HG03139 (cell line): ENCODE measurements around the gene TAAR9.

Source experiments
- ATAC-seq: cut with Tn5 transposase; IDR thresholded peaks from one replicate; pipeline ENCODE4 v1.9.1; 2021; ENCODE audit not compliant: unreplicated experiment

The TAAR9 gene, protein sequence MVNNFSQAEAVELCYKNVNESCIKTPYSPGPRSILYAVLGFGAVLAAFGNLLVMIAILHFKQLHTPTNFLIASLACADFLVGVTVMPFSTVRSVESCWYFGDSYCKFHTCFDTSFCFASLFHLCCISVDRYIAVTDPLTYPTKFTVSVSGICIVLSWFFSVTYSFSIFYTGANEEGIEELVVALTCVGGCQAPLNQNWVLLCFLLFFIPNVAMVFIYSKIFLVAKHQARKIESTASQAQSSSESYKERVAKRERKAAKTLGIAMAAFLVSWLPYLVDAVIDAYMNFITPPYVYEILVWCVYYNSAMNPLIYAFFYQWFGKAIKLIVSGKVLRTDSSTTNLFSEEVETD

GRCh38 chr6:132537977-132538376, at the start of gene TAAR9:
TAAR9 (plus strand) TSS chr6:132538277; CDS start chr6:132538290, 13 bp downstream.
- ATAC-seq = no peak

DNA sequence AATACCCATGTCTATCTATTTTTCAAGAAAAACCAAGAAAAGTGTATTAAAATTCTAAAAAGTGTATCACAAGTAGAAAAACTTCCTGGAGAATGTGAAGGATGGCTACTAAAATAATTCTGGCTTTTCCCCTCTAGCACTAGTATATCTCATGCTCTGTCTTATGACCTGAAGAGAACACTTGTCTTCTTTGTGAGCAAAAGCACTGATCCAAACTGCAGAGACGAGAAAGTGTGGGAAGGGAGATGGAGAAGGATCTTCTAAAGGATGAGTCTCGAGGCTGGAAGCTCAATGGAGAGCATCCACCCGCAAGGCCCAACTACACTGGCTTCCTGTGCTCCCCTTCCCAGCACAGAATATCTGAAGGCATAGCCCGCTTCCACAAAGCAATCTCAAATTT, 48.7 kb upstream of the TAAR9 start:
- ATAC-seq = no peak

GRCh38 chr6:132490024-132490423, 48.1 kb upstream of the TAAR9 start:
- no peak for ATAC-seq

DNA sequence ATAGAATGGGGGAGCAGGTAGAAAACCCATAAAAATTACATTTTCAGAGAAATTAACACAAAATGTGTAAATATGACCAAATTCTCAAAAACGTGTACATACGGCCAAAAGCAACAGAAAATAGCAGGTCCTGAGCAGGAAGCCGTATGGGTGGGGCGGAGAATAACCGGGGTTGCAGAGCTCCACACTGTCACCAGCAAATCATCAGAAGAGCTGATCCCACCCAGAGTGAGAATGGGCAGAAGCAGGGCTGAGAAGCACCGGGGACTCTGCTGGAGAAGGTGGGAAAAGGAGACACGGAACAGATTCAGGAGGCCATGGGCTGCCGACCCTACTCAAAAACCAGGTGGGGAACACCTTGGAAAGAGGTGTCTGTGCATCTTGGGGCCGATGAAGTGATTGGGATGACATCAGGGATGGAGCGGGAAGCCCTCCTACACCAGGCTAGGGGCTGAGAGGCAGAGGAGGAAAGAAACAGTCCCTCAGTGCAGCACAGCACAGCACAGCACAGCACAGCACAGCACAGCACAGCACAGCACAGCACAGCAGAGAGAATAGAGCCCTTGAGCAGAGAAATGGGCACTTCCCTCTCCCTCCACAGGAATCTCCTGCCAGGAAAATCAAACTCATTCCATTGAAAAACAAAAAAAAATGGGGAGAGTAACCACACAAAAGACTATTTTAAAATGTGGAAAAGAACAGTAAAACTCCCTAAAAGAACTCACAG, 47.4 kb upstream of the TAAR9 start:
- peak; percentile 63 for ATAC-seq

GRCh38 chr6:132491303-132491702, 46.8 kb upstream of the TAAR9 start:
- ATAC-seq = no peak

GRCh38 chr6:132491881-132492280, 46.2 kb upstream of the TAAR9 start:
- ATAC-seq = no peak

GRCh38 chr6:132494954-132495353, 43.1 kb upstream of the TAAR9 start:
- no peak for ATAC-seq

DNA sequence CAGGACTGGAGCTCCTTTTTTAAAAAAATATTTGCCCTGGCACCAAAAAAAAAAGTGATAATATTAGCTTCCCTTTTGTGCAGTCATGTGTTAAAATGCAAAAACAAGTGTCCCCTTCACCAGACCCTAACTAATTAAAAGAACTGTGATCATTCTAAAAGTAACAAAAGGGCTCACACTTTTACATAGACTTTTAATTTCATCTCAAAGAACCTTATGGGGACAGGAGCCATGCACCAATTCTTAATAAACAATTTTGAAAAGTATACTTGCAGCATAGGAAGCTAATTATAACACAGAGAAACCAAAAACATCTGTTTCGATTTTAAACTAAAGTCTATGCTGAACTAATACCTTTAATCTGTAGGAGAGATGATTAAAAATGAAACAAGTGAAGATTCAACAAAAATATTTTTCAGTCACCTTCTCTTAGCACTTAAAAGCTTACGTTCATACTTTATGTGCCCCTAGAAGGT, 42.4 kb upstream of the TAAR9 start:
- ATAC-seq = peak; percentile 37

DNA sequence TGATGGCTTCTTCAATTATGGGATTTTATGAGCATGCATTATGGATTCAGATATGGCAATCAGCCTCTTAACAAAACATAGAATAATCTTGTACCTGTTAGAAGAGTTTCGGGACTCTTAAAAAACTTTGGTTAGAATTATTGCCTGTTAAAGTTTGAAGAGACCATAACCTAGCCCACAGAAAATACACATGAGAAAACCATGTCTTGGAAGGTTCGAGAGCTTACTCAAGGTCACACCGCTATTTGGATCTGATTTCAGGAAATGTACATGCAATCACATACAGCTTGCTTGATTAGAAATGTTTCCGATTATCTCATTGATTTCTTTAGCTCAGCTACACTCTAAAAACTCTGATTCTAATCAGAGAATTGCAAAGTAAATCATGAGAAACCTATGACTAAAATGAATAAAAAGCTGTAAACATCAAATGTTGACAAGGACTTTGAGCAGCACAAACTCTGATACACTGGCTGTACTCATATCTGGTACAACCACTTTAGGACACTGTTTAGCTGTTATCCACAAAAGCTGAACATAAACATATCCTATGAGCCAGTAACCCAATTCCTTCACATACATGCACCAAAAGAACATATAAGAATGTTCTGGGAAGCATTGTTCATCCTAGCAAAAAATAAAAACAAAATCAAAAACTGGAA, 41.4 kb upstream of the TAAR9 start:
- ATAC-seq = no peak

DNA sequence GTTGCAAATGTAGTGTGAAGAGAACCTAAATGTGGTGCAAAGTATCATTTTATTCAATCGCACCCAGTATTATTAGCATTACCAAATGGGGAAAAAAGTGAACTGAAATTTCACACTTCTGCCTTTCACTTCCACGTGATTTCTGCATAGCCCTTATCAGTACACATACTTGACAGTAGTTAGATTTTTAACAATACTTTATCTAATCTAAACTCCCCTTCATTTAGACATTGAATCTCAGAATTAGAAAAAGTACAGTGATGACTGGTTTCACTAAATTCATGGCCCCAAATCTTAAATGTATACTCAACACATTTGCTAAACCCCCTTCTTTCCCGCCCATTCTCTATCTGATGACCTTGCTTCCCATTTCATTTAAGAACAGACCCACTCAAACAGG, 39.4 kb upstream of the TAAR9 start:
- ATAC-seq = peak; percentile 50

GRCh38 chr6:132499757-132500156, 38.3 kb upstream of the TAAR9 start:
- no peak for ATAC-seq

DNA sequence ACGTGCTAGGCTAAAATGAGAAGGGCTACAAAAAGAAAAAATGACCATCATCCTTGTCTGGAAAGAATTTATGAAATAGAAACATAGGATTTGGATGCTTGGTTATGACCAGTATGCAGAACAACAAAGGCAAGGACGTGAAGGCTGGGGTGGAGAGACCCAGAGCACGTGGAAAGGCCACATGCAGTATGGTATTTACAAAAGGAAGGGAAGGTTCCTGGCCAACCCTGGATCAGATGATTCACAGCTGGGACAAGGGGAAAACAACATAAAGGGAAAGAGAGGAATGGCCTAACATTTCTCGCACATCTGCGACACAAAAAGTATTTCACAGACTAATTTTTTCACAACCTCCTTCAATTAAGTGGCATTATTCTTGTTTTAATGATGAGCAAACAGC, 33.3 kb upstream of the TAAR9 start:
- ATAC-seq = no peak

- ATAC-seq = no peak
These were observed 32.9 kb upstream of the TAAR9 start for GRCh38 chr6:132505158-132505557.

- ATAC-seq = no peak
These were observed 31.6 kb upstream of the TAAR9 start for GRCh38 chr6:132506461-132506860.

DNA sequence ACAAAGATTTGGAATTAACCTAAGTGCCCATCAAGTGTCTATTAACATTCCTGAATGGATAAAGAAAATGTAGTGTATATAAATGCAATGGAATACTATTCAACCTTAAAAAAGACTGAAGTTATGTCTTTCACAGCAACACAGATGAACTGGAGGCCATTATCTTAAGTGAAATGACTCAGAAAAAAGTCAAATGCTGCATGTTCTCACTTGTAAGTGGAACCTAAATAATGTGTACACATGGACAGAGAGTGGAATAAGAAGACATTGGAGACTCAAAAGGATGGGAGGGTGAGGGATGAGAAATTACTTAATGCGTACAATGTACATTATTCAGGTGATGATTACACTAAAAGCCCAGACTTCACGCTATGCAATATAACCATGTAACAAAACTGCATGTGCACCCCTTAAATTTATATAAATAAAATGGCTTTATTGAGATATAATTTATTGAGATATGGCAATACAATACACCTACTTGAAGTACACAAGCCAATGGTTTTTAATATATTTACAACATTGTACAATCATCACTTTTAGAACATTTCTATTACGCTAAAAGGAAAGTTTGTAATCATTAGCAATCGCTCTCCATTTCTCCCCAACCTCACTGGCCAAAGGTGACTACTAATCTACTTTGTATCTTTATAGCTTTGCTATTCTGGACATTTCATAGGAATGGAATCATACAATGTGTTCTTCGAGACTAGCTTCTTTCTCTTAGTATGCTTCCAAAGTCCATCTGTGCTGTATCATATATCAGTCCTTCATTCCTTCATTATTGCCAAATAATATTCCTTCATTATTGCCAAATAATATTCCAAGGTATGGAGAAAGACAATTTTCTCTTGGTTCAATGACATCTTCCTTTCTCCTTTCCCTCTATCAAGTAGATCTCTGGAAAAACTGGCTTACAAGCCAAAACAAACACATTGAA, 30.9 kb upstream of the TAAR9 start:
- no peak for ATAC-seq

GRCh38 chr6:132511210-132511830, 26.8 kb upstream of the TAAR9 start:
- ATAC-seq = no peak

- no peak for ATAC-seq
These were observed 26.3 kb upstream of the TAAR9 start for GRCh38 chr6:132511831-132512220.

- no peak for ATAC-seq
These were observed 25.8 kb upstream of the TAAR9 start for GRCh38 chr6:132512342-132512637.

- ATAC-seq = peak; percentile 83
These were observed 25.1 kb upstream of the TAAR9 start, which contains the start of gene STX7 for GRCh38 chr6:132512638-132513632. STX7 (minus strand) TSS chr6:132513116; CDS start chr6:132503530, 9,586 bp downstream.
